IMR-90 (cell line): ENCODE results near the gene HECW1. TPM values are rescaled to one million over a fixed set of nuclear protein-coding genes. Genes with fewer than 3 reads are reported as not detected.

Experiments used
- ATAC-seq: fragments of 200-7000 bp; cut with Tn5 transposase; 2 replicates; pipeline ENCODE4 v1.9.1; 2020; ENCODE audit warnings: low read depth, mild to moderate bottlenecking, moderate library complexity
- BruUV-seq: library from RNA; stranded (reverse); fragments of 400-500 nt; replicated peaks from 2 replicates; lab custom pipeline; 2021; lab: Mats Ljungman, UMichigan
- CTCF ChIA-PET: fragments of 300-600 bp; formaldehyde crosslinking; extraction: SDS; loops from one replicate; lab custom pipeline; 2021; ENCODE audit warnings: antibody characterized with exemption; lab: Yijun Ruan, JAX
- POLR2A ChIA-PET: fragments of 300-600 bp; sonication (Branson Sonifier 250); formaldehyde crosslinking; loops from one replicate; lab custom pipeline; 2022; ENCODE audit warnings: antibody characterized with exemption; ENCODE audit not compliant: unreplicated experiment; lab: Charles Lee
- DNase-seq: peaks from one replicate; pipeline ENCODE4 v3.0.0; 2013
- H2AFZ ChIP-seq: replicated peaks from 2 replicates; pipeline ENCODE3; 2013; ENCODE audit warnings: low read length, mild to moderate bottlenecking; ENCODE audit not compliant: poor library complexity
- H2AK5ac ChIP-seq: 2 replicates; pipeline ENCODE4 v1.6.1; 2013; ENCODE audit warnings: low read depth, low read length, inconsistent platforms
- H2AK9ac ChIP-seq: replicated peaks from 2 replicates; pipeline ENCODE3; 2013; ENCODE audit warnings: mild to moderate bottlenecking, low read depth, low read length, moderate library complexity; ENCODE audit not compliant: poor library complexity
- H2BK120ac ChIP-seq: 2 replicates; pipeline ENCODE4 v1.6.1; 2013; ENCODE audit warnings: low read depth, low read length, inconsistent platforms
- H2BK15ac ChIP-seq: 3 replicates; pipeline ENCODE4 v1.6.1; 2013; ENCODE audit warnings: low read depth, low read length, inconsistent platforms
- H2BK20ac ChIP-seq: 2 replicates; pipeline ENCODE4 v1.6.1; 2013; ENCODE audit warnings: low read depth, mild to moderate bottlenecking, inconsistent platforms, low read length, moderate library complexity
- H2BK5ac ChIP-seq: 2 replicates; pipeline ENCODE4 v1.6.1; 2013; ENCODE audit warnings: mild to moderate bottlenecking, low read depth, low read length, inconsistent platforms; ENCODE audit not compliant: poor library complexity, severe bottlenecking
- H3K14ac ChIP-seq: replicated peaks from 2 replicates; pipeline ENCODE4 v1.6.1; 2013; ENCODE audit warnings: low read depth, low read length, inconsistent platforms
- H3K18ac ChIP-seq: 2 replicates; pipeline ENCODE4 v1.6.1; 2013; ENCODE audit warnings: low read depth, low read length, control low read depth
- H3K23ac ChIP-seq: 2 replicates; pipeline ENCODE4 v1.6.1; 2013; ENCODE audit warnings: low read depth, low read length, inconsistent platforms
- H3K27ac ChIP-seq: 2 replicates; pipeline ENCODE4 v1.5.1; 2013; ENCODE audit warnings: mild to moderate bottlenecking, control low read depth, low read length; ENCODE audit not compliant: insufficient read depth
- H3K27me3 ChIP-seq: 2 replicates; pipeline ENCODE4 v1.6.1; 2013; ENCODE audit warnings: low read length; ENCODE audit not compliant: control insufficient read depth, insufficient read depth
- H3K36me3 ChIP-seq: 2 replicates; pipeline ENCODE4 v1.6.1; 2013; ENCODE audit warnings: low read length, mixed read lengths; ENCODE audit not compliant: control insufficient read depth, insufficient read depth
- H3K4ac ChIP-seq: 2 replicates; pipeline ENCODE4 v1.6.1; 2013; ENCODE audit warnings: low read depth, low read length, inconsistent platforms
- H3K4me1 ChIP-seq: 2 replicates; pipeline ENCODE4 v1.6.1; 2013; ENCODE audit warnings: low read length, mixed read lengths; ENCODE audit not compliant: control insufficient read depth, insufficient read depth
- H3K4me2 ChIP-seq: 2 replicates; pipeline ENCODE4 v1.6.1; 2013; ENCODE audit warnings: low read depth, mild to moderate bottlenecking, control low read depth, low read length, moderate library complexity
- H3K4me3 ChIP-seq: 2 replicates; pipeline ENCODE4 v1.5.1; 2013; ENCODE audit warnings: low read depth, mild to moderate bottlenecking, control low read depth, low read length, moderate library complexity; ENCODE audit not compliant: insufficient read depth
- H3K56ac ChIP-seq: 2 replicates; pipeline ENCODE4 v1.6.1; 2013; ENCODE audit warnings: low read length, inconsistent platforms; ENCODE audit not compliant: insufficient read depth; ENCODE audit errors: extremely low read depth
- H3K79me1 ChIP-seq, 2 experiments: 2 replicates each; pipeline ENCODE4 v1.6.1; 2013; ENCODE audit warnings: low read length in 2 of 2, inconsistent platforms in 1 of 2, low read depth in 1 of 2
- H3K9ac ChIP-seq: 2 replicates; pipeline ENCODE4 v1.6.1; 2013; ENCODE audit warnings: low read depth, low read length, control low read depth
- H3K9me1 ChIP-seq: 2 replicates; pipeline ENCODE4 v1.6.1; 2013; ENCODE audit warnings: low read length, inconsistent platforms; ENCODE audit not compliant: insufficient read depth
- H3K9me3 ChIP-seq: 2 replicates; pipeline ENCODE4 v1.6.1; 2013; ENCODE audit warnings: low read length; ENCODE audit not compliant: control insufficient read depth, insufficient read depth
- H4K20me1 ChIP-seq: 2 replicates; pipeline ENCODE4 v1.6.1; 2013; ENCODE audit warnings: low read length, inconsistent platforms; ENCODE audit not compliant: insufficient read depth
- H4K5ac ChIP-seq: 2 replicates; pipeline ENCODE4 v1.6.1; 2013; ENCODE audit warnings: mild to moderate bottlenecking, low read depth, low read length, control low read depth
- H4K8ac ChIP-seq, 2 experiments: 2 replicates each; pipeline ENCODE4 v1.6.1; 2013; ENCODE audit warnings: low read depth in 2 of 2, low read length in 2 of 2, control low read depth in 1 of 2, inconsistent platforms in 1 of 2
- H4K91ac ChIP-seq: 2 replicates; pipeline ENCODE4 v1.6.1; 2013; ENCODE audit warnings: low read depth, low read length, inconsistent platforms; ENCODE audit not compliant: insufficient read depth
- BHLHE40 ChIP-seq: fragments of 150-350 bp; IDR thresholded peaks from 2 replicates; pipeline ENCODE4 v1.6.1; 2016; ENCODE audit warnings: mild to moderate bottlenecking, low read depth, low read length
- CHD1 ChIP-seq: IDR thresholded peaks from 2 replicates; pipeline ENCODE4 v1.6.1; 2012; ENCODE audit warnings: low read depth, low read length, improper control_type of control experiment
- FOS ChIP-seq: fragments of 150-350 bp; IDR thresholded peaks from 2 replicates; pipeline ENCODE4 v1.6.1; 2016; ENCODE audit warnings: low read depth, low read length
- MXI1 ChIP-seq: IDR thresholded peaks from 2 replicates; pipeline ENCODE4 v1.6.1; 2012; ENCODE audit warnings: low read depth, mild to moderate bottlenecking, low read length, moderate library complexity, borderline replicate concordance
- NFE2L2 ChIP-seq: fragments of 150-350 bp; IDR thresholded peaks from 2 replicates; pipeline ENCODE4 v1.6.1; 2016; ENCODE audit warnings: low read depth, mild to moderate bottlenecking, low read length
- RAD21 ChIP-seq: IDR thresholded peaks from 2 replicates; pipeline ENCODE4 v1.6.1; 2012; ENCODE audit warnings: low read length, improper control_type of control experiment
- RCOR1 ChIP-seq: IDR thresholded peaks from 2 replicates; pipeline ENCODE4 v1.6.1; 2012; ENCODE audit warnings: mild to moderate bottlenecking, low read length, improper control_type of control experiment; ENCODE audit not compliant: insufficient replicate concordance
- RFX5 ChIP-seq: IDR thresholded peaks from 2 replicates; pipeline ENCODE4 v1.8.0; 2012; ENCODE audit warnings: low read depth, mild to moderate bottlenecking, low read length, moderate library complexity
- SMC3 ChIP-seq: fragments of 150-350 bp; IDR thresholded peaks from 2 replicates; pipeline ENCODE4 v1.6.1; 2016; ENCODE audit warnings: low read depth, mild to moderate bottlenecking, antibody characterized with exemption, low read length, moderate library complexity
- WGBS, 2 experiments: methylation state at CpG; one replicate each; pipeline versions ENCODE4 v1.1.5 to v1.1.7; 2013; ENCODE audit warnings: missing lambda C conversion rate in 2 of 2; ENCODE audit not compliant: insufficient read length in 1 of 2; ENCODE audit errors: extremely low coverage in 2 of 2; 5-methylcytosine and 5-hydroxymethylcytosine counted together
- dilution Hi-C: fragments of 300-500 bp; cut with HindIII; formaldehyde crosslinking; loops from one replicate; pipeline ENCODE4 v1.14.3; 2018; ENCODE audit warnings: low sequenced_read_pairs; ENCODE audit not compliant: unreplicated experiment
- in situ Hi-C: fragments of 300-500 bp; cut with MboI; formaldehyde crosslinking; loops from 3 replicates; pipeline ENCODE4 v1.14.3; 2019; ENCODE audit warnings: low sequenced_read_pairs, inconsistent platforms, mixed read lengths
- intact Hi-C: fragments of 100-400 bp; cut with micrococcal nuclease; formaldehyde crosslinking; loops from 2 replicates; pipeline ENCODE4 v1.10.0; 2022
- polyA plus RNA-seq, 3 experiments: library from polyadenylated mRNA; depleted of rRNA; stranded (reverse); fragments of >200 nt; gene quantifications; 2 replicates each; pipeline ENCODE4 v1.2.3, GENCODE V29; 2012; ENCODE audit warnings: low replicate concordance in 1 of 3
- total RNA-seq: library from RNA; depleted of rRNA; stranded (reverse); fragments of >200 nt; gene quantifications from 2 replicates; pipeline ENCODE4 v1.2.3, GENCODE V29; 2012
- TF ChIP-seq, protein P1 (sequence below): fragments of 150-350 bp; IDR thresholded peaks from 2 replicates; pipeline ENCODE4 v1.6.1; 2016; ENCODE audit warnings: low read depth, mild to moderate bottlenecking, low read length, moderate library complexity, borderline replicate concordance
- TF ChIP-seq, protein P2 (sequence below): conservative IDR thresholded peaks from 2 replicates; pipeline ENCODE4 v1.5.1; 2012; ENCODE audit warnings: mild to moderate bottlenecking, low read depth, low read length, improper control_type of control experiment
- TF ChIP-seq, protein P3 (sequence below): fragments of 150-350 bp; IDR thresholded peaks from 2 replicates; pipeline ENCODE4 v1.6.1; 2017; ENCODE audit warnings: mild to moderate bottlenecking, antibody characterized with exemption, low read length, low read depth

HECW1 gene
- total and polyA plus RNA-seq, 2 of the 4 experiments (the other 2 are of a cell fraction) = 0.56 to 1.3 TPM

GRCh38 chr7:43492896-43493295 is 380.4 kb downstream of the HECW1 start:
- Histone ChIP-seq H3K4ac (no peak overlapping the region), H4K91ac (no peak overlapping the region), H3K9ac (no peak overlapping the region), H2BK5ac (no peak overlapping the region), H2BK120ac (no peak overlapping the region), H2BK20ac (no peak overlapping the region), H3K4me2 (no peak overlapping the region), H3K56ac (no peak overlapping the region), H3K4me3 (no peak overlapping the region), H3K27ac (no peak overlapping the region), H3K27me3 (peaks cover 51% of the 10 kb centered on the region), H4K5ac (no peak overlapping the region), H2AK5ac (no peak overlapping the region), H3K23ac (no peak overlapping the region), H2AFZ (no peak overlapping the region), H4K20me1 (no peaks in the 10 kb centered on the region), H3K36me3 (no peaks in the 10 kb centered on the region), H3K14ac (no peak overlapping the region), H2BK15ac (no peak overlapping the region), H3K9me1 (no peaks in the 10 kb centered on the region; the same call in 1 of the 2 replicates), H4K8ac (no peak overlapping the region), H2AK9ac (no peak overlapping the region), H3K4me1 (no peaks in the 10 kb centered on the region; the same call in 1 of the 2 replicates), H3K79me1 (no peaks in the 10 kb centered on the region), H3K9me3 (no peaks in the 10 kb centered on the region), H3K18ac (no peak overlapping the region)
- no TSS peak for BruUV-seq
- WGBS, 2 experiments = no CpG with 5 or more reads among the region's 5 CpGs
- DNase-seq (no peak), ATAC-seq (no peak)
- in situ Hi-C loops (no loop called here), dilution Hi-C loops (no loop called here), intact Hi-C loops (no loop called here)
- TF ChIP-seq SMC3 (no peak), RFX5 (no peak), BHLHE40 (no peak), NFE2L2 (no peak), MXI1 (no peak), RAD21 (no peak), FOS (no peak), CHD1 (no peak), RCOR1 (no peak)
- TF ChIP-seq, protein P1, sequence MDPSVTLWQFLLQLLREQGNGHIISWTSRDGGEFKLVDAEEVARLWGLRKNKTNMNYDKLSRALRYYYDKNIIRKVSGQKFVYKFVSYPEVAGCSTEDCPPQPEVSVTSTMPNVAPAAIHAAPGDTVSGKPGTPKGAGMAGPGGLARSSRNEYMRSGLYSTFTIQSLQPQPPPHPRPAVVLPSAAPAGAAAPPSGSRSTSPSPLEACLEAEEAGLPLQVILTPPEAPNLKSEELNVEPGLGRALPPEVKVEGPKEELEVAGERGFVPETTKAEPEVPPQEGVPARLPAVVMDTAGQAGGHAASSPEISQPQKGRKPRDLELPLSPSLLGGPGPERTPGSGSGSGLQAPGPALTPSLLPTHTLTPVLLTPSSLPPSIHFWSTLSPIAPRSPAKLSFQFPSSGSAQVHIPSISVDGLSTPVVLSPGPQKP = no peak
- TF ChIP-seq, protein P2, sequence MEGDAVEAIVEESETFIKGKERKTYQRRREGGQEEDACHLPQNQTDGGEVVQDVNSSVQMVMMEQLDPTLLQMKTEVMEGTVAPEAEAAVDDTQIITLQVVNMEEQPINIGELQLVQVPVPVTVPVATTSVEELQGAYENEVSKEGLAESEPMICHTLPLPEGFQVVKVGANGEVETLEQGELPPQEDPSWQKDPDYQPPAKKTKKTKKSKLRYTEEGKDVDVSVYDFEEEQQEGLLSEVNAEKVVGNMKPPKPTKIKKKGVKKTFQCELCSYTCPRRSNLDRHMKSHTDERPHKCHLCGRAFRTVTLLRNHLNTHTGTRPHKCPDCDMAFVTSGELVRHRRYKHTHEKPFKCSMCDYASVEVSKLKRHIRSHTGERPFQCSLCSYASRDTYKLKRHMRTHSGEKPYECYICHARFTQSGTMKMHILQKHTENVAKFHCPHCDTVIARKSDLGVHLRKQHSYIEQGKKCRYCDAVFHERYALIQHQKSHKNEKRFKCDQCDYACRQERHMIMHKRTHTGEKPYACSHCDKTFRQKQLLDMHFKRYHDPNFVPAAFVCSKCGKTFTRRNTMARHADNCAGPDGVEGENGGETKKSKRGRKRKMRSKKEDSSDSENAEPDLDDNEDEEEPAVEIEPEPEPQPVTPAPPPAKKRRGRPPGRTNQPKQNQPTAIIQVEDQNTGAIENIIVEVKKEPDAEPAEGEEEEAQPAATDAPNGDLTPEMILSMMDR = no peak
- TF ChIP-seq, protein P3, sequence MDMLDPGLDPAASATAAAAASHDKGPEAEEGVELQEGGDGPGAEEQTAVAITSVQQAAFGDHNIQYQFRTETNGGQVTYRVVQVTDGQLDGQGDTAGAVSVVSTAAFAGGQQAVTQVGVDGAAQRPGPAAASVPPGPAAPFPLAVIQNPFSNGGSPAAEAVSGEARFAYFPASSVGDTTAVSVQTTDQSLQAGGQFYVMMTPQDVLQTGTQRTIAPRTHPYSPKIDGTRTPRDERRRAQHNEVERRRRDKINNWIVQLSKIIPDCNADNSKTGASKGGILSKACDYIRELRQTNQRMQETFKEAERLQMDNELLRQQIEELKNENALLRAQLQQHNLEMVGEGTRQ = no peak
- CTCF ChIA-PET = interaction anchor here (1.5 kb wide), 1 partner anchor 10 kb away, joined by 7 read pairs; no protein-coding TSS in a partner anchor
- POLR2A ChIA-PET = no interaction called here
